ENCODE data around the gene C4orf54.

GRCh38 chr4:99696801-99697200, 39.2 kb upstream of the C4orf54 start:
- no peak for TF ChIP-seq CTCF (IDR thresholded peaks at IDR 0.05)
- no peak for TF ChIP-seq POLR2A (IDR thresholded peaks at IDR 0.05)
- TF ChIP-seq EP300 (IDR thresholded peaks at IDR 0.05) = no peak

Measured in tibial nerve (tissue), 4 donors.